Sigmoid colon (tissue), 7 donors: ENCODE data around the gene CHCHD10. TPM values are rescaled to one million over a fixed set of nuclear protein-coding genes. Genes with fewer than 3 reads are reported as not detected.

ENCODE experiments used
- DNase-seq: peaks from one replicate; pipeline ENCODE4 v3.0.0-alpha.2; 2019
- H3K27ac ChIP-seq, 4 donors: fragments of 200-600 bp; sonication (generic); one replicate each; pipeline ENCODE4 v1.5.1; 2016 to 2019; ENCODE audit warnings: mild to moderate bottlenecking in 1 of 4
- H3K27me3 ChIP-seq, 3 donors: fragments of 200-600 bp; sonication (generic); one replicate each; pipeline ENCODE4 v1.5.1; 2019; ENCODE audit warnings: mild to moderate bottlenecking in 1 of 3
- H3K36me3 ChIP-seq, 4 donors: fragments of 200-600 bp; sonication (generic); one replicate each; pipeline ENCODE4 v1.5.1; 2016 to 2019
- H3K4me1 ChIP-seq, 4 donors: fragments of 200-600 bp; sonication (generic); one replicate each; pipeline ENCODE4 v1.5.1; 2017 to 2019
- H3K4me3 ChIP-seq, 4 donors: fragments of 200-600 bp; sonication (generic); one replicate each; pipeline ENCODE4 v1.5.1; 2017 to 2019; ENCODE audit warnings: mild to moderate bottlenecking in 2 of 4, moderate library complexity in 1 of 4
- H3K9me3 ChIP-seq, 4 donors: fragments of 200-600 bp in 3 of 4; sonication (generic) in 3 of 4; one replicate each; pipeline versions ENCODE4 v1.5.1 to v1.6.1; 2013 to 2019
- EP300 ChIP-seq, 4 donors: sonication (generic); formaldehyde crosslinking; IDR thresholded peaks; one replicate each; pipeline ENCODE4 v1.6.1; 2017; ENCODE audit warnings: antibody characterized with exemption in 4 of 4
- POLR2A ChIP-seq, 2 donors: fragments of 450-650 bp; IDR thresholded peaks; one replicate each; pipeline ENCODE4 v1.6.1; 2016; ENCODE audit warnings: antibody characterized with exemption in 2 of 2, mild to moderate bottlenecking in 2 of 2, moderate library complexity in 2 of 2
- POLR2AphosphoS5 ChIP-seq, 4 donors: sonication (generic); formaldehyde crosslinking; IDR thresholded peaks; one replicate each; pipeline ENCODE4 v1.6.1; 2017; ENCODE audit warnings: antibody characterized with exemption in 4 of 4
- WGBS, 2 donors: extraction: QIAGEN DNeasy Blood & Tissue Kit; methylation state at CpG; one replicate each; pipeline ENCODE4 v1.1.7; 2013; 5-methylcytosine and 5-hydroxymethylcytosine counted together
- intact Hi-C: fragments of 100-400 bp; cut with DNase I; formaldehyde crosslinking; loops from one replicate; pipeline ENCODE4 v1.15.1; 2023
- polyA plus RNA-seq, 3 donors: library from polyadenylated mRNA; stranded (reverse); fragments of 200-250 nt; gene quantifications; one replicate each; pipeline ENCODE4 v1.2.3, GENCODE V29; 2013
- total RNA-seq, 4 donors: library from RNA; depleted of rRNA; stranded (reverse); fragments of >200 nt; gene quantifications; one replicate each; pipeline ENCODE4 v1.1.0, GENCODE V29; 2016
- TF ChIP-seq, protein P1 (sequence below), 4 experiments: fragments of 450-650 bp in 3 of 4; fragments of 200-600 bp in 1 of 4; IDR thresholded peaks; one replicate each; pipeline ENCODE4 v1.5.1; 2016 to 2019; ENCODE audit warnings: antibody characterized with exemption in 4 of 4, mild to moderate bottlenecking in 3 of 4, moderate library complexity in 2 of 4
- donor health status: healthy with polysubstance abuse.
- donor health status: Bipolar disorder and iron deficiency.
- donor health status: healthy.

Gene CHCHD10
- total and polyA plus RNA-seq, 7 donors: 5.7 to 336 (median 51.5) TPM

DNA sequence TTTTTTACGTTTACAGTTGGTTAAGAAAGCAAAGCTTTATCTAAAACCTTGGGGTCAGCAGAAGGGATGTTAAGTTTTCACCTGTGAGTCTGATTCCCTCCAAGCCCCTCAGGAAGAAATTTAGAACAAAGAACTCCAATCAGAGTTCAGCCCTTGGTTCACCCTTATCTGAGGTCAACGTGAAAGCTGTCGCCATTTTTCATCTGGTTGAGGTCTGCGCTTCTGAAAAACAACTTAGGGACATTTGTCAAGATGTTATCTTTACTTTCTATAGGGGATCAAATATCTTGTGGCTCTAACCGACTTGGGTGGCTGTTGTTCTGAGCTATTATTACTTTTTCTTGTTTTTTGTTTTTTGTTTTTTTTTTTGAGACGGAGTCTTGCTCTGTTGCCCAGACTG is 46.9 kb downstream of the CHCHD10 start:
- no peaks in the 10 kb centered on the region for H3K9me3 ChIP-seq
- intact Hi-C loops: no loop called here
- H3K27ac ChIP-seq: no peak overlapping the region
- no peak for TF ChIP-seq POLR2AphosphoS5 (IDR thresholded peaks at IDR 0.05)
- TF ChIP-seq EP300 (IDR thresholded peaks at IDR 0.05): no peak
- no peak for TF ChIP-seq POLR2A (IDR thresholded peaks at IDR 0.05)
- TF ChIP-seq, protein P1, sequence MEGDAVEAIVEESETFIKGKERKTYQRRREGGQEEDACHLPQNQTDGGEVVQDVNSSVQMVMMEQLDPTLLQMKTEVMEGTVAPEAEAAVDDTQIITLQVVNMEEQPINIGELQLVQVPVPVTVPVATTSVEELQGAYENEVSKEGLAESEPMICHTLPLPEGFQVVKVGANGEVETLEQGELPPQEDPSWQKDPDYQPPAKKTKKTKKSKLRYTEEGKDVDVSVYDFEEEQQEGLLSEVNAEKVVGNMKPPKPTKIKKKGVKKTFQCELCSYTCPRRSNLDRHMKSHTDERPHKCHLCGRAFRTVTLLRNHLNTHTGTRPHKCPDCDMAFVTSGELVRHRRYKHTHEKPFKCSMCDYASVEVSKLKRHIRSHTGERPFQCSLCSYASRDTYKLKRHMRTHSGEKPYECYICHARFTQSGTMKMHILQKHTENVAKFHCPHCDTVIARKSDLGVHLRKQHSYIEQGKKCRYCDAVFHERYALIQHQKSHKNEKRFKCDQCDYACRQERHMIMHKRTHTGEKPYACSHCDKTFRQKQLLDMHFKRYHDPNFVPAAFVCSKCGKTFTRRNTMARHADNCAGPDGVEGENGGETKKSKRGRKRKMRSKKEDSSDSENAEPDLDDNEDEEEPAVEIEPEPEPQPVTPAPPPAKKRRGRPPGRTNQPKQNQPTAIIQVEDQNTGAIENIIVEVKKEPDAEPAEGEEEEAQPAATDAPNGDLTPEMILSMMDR (IDR thresholded peaks at IDR 0.05): no peak
- WGBS, 2 donors: 84% methylated on average over 6 of the region's 6 CpGs
- DNase-seq: no peak
- H3K36me3 ChIP-seq: no peaks in the 10 kb centered on the region
- no peak overlapping the region for H3K4me3 ChIP-seq
- H3K4me1 ChIP-seq: peaks cover 0 to 12% (median 11%) of the 10 kb centered on the region in 4 donors
- no peaks in the 10 kb centered on the region for H3K27me3 ChIP-seq

DNA sequence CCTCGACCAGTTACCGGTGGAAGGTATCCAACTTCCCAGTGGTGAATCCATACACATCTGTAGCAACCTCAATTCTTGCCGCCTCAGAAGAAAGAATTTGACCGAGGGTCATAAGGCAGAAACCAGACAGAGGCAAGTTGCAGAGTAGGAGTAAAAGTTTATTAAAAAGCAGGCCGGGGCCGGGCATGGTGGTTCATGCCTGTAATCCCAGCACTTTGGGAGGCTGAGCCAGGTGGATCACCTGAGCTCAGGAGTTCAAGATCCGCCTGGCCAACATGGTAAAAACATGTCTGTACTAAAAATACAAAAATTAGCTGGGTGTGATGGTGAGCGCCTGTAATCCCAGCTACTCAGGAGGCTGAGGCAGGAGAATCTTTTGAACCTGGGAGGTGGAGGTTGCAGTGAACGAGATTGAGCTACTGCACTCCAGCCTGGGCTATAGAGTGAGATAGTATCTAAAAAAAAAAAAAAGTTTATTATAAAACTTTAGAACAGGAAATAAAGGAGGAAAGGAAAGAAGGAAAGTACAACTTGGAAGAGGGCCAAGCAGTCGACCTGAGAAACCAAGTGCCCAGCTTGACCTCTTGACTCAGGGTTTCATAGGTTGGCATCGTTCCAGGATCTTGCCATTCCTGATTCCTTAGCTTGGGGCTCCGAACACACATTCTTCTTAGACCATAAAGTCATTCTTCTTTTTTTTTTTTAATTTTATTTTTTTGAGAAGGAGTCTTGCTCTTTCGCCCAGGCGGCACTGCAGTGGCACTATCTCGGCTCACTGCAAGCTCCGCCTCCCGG is 49.2 kb downstream of the CHCHD10 start:
- no peaks in the 10 kb centered on the region for H3K9me3 ChIP-seq
- H3K36me3 ChIP-seq: peaks cover 0 to 12% (median 6%) of the 10 kb centered on the region in 4 donors
- H3K4me1 ChIP-seq: peaks cover 0 to 21% (median 14%) of the 10 kb centered on the region in 4 donors
- WGBS, 2 donors: 85 to 88% methylated on average over 17 of the region's 17 CpGs
- no peak overlapping the region for H3K4me3 ChIP-seq
- H3K27me3 ChIP-seq: no peaks in the 10 kb centered on the region
- H3K27ac ChIP-seq: no peak overlapping the region
- intact Hi-C loops: loop anchor here (5.0 kb wide), 2 partner anchors 49 to 139 kb away; partner anchors contain the start of genes CHCHD10 and SLC2A11
- no peak for DNase-seq
- TF ChIP-seq POLR2AphosphoS5 (IDR thresholded peaks at IDR 0.05): no peak
- TF ChIP-seq EP300 (IDR thresholded peaks at IDR 0.05): no peak
- TF ChIP-seq POLR2A (IDR thresholded peaks at IDR 0.05): no peak
- TF ChIP-seq, protein P1 (IDR thresholded peaks at IDR 0.05): no peak

DNA sequence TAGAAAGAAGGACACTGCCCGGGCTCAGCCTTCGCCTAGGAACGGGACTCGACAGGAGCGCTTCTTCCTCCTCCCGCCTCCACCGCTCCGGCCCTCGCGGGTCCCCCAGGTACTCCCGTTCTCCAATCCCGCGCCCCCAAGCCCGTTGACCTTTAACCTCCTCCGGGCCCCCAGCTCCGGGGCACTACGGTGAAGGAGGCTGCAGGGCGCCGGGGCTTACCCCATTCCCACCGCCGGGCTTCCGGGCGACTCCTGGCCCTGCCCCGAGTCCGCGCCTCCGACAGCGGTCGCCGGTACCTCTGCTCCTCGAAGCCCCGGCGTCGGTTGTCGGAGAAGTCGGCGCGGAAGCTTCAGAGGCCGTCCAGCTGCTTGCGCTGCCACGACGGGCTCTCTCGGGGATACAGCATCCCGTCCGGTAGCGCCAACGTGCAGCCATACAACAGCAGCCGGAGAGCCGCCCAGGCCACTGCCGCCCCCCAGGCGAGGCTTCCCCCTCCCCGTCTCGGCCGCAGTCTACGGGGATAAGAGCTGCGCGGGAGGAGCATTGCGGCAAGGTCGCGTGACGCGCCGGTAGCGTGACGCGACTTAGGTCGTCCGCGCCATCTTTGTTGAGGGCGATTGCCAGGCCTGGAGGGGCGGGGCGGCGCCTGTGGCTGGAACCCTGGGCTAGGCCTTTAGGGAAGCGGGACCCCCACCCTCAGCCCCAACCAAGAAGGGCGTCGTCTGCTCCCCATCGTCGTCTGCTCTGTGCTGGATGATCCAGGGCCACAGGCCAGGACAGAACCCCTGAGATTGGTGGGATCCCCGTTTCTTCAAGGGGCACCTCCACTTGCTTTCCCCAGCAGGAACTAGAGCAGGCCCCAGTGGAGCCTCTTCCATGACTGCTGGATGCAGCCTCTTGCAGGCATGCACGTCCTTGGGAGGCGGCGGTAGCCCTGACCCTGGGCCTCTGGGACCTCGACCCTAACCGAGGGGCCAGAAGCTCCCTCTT is 50.7 kb downstream of the CHCHD10 start:
- TF ChIP-seq EP300 (IDR thresholded peaks at IDR 0.05) (no peak), POLR2AphosphoS5 (IDR thresholded peaks at IDR 0.05) (peak; percentile 86 to 97 (median 88)), POLR2A (IDR thresholded peaks at IDR 0.05) (peak; percentile 47 to 77)
- TF ChIP-seq, protein P1 (IDR thresholded peaks at IDR 0.05): no peak
- DNase-seq: peak; percentile 93
- H3K4me3 ChIP-seq: peak overlapping the region; percentile 68 to 89 (median 79)
- peaks cover 0 to 26% (median 12%) of the 10 kb centered on the region in 4 donors for H3K36me3 ChIP-seq
- peak overlapping the region; percentile 70 to 81 (median 78) for H3K27ac ChIP-seq
- H3K9me3 ChIP-seq: no peaks in the 10 kb centered on the region
- H3K4me1 ChIP-seq: peaks cover 0 to 21% (median 14%) of the 10 kb centered on the region in 4 donors
- intact Hi-C loops: loop anchor here (5.0 kb wide), 2 partner anchors 50 to 140 kb away; partner anchors contain the start of genes CHCHD10 and SLC2A11
- no peaks in the 10 kb centered on the region for H3K27me3 ChIP-seq
- WGBS, 2 donors: 6% methylated on average over 84 of the region's 84 CpGs

Other genes with a start within 250 kb of the CHCHD10 start
- not detected for gene IGLL1, start 187.7 kb downstream of the CHCHD10 start, total RNA-seq
- gene IGLL1, start 187.7 kb downstream of the CHCHD10 start, polyA plus RNA-seq: not detected
- under 1 TPM in 1 of 4 donors, not detected in 3; 0.83 TPM for gene DRICH1, start 135.7 kb downstream of the CHCHD10 start, total RNA-seq
- under 1 TPM in 1 of 3 donors, not detected in 2; 0.50 TPM for gene DRICH1, start 135.7 kb downstream of the CHCHD10 start, polyA plus RNA-seq
- gene RGL4, start 77.0 kb downstream of the CHCHD10 start, total RNA-seq: not detected
- gene RGL4, start 77.0 kb downstream of the CHCHD10 start, polyA plus RNA-seq: 1 to 10 TPM; 1.8 to 3.2 (median 2.8) TPM
- 1 to 10 TPM; 2.6 to 5.5 (median 3.0) TPM for gene ZNF70, start 16.9 kb downstream of the CHCHD10 start, total RNA-seq
- 1 to 10 TPM in 1 of 3 donors, under 1 TPM in 2; 0.23 to 1.8 (median 0.60) TPM for gene ZNF70, start 16.9 kb downstream of the CHCHD10 start, polyA plus RNA-seq
- gene VPREB3, start 13.5 kb downstream of the CHCHD10 start, total RNA-seq: not detected
- gene VPREB3, start 13.5 kb downstream of the CHCHD10 start, polyA plus RNA-seq: 10 to 100 TPM in 1 of 3 donors, 1 to 10 TPM in 1, not detected in 1; 2.4 to 65.9 TPM
- gene C22orf15, start 5.0 kb downstream of the CHCHD10 start, total RNA-seq: under 1 TPM in 1 of 4 donors, not detected in 3; 0.36 TPM
- under 1 TPM in 1 of 3 donors, not detected in 2; 0.45 TPM for gene C22orf15, start 5.0 kb downstream of the CHCHD10 start, polyA plus RNA-seq
- gene MMP11, start 4.9 kb upstream of the CHCHD10 start, total RNA-seq: 1 to 10 TPM; 4.6 to 9.9 (median 8.6) TPM
- 1 to 10 TPM in 1 of 3 donors, under 1 TPM in 1, not detected in 1; 0.60 to 4.4 TPM for gene MMP11, start 4.9 kb upstream of the CHCHD10 start, polyA plus RNA-seq
- gene SMARCB1, start 19.0 kb upstream of the CHCHD10 start, total RNA-seq: 10 to 100 TPM; 25.0 to 85.7 (median 45.5) TPM
- gene SMARCB1, start 19.0 kb upstream of the CHCHD10 start, polyA plus RNA-seq: 10 to 100 TPM; 39.0 to 70.8 (median 43.9) TPM
- gene DERL3, start 71.0 kb upstream of the CHCHD10 start, total RNA-seq: under 1 TPM in 2 of 4 donors, not detected in 2; 0.28 to 0.36 TPM
- 10 to 100 TPM in 1 of 3 donors, 1 to 10 TPM in 2; 1.8 to 18.3 (median 5.1) TPM for gene DERL3, start 71.0 kb upstream of the CHCHD10 start, polyA plus RNA-seq
- gene SLC2A11, start 89.9 kb upstream of the CHCHD10 start, total RNA-seq: 10 to 100 TPM; 13.8 to 23.5 (median 16.4) TPM
- 10 to 100 TPM in 1 of 3 donors, 1 to 10 TPM in 2; 4.8 to 12.5 (median 5.5) TPM for gene SLC2A11, start 89.9 kb upstream of the CHCHD10 start, polyA plus RNA-seq
- 100 to 1,000 TPM; 159 to 296 (median 216) TPM for gene MIF, start 126.4 kb upstream of the CHCHD10 start, total RNA-seq
- gene MIF, start 126.4 kb upstream of the CHCHD10 start, polyA plus RNA-seq: 100 to 1,000 TPM; 333 to 684 (median 353) TPM
- gene GSTT2B, start 193.2 kb upstream of the CHCHD10 start, total RNA-seq: 1 to 10 TPM in 3 of 4 donors, under 1 TPM in 1; 0.71 to 9.4 (median 3.6) TPM
- gene GSTT2B, start 193.2 kb upstream of the CHCHD10 start, polyA plus RNA-seq: 1 to 10 TPM in 1 of 3 donors, not detected in 2; 6.7 TPM
- gene DDTL, start 198.9 kb upstream of the CHCHD10 start, total RNA-seq: 1 to 10 TPM in 1 of 4 donors, under 1 TPM in 1, not detected in 2; 0.55 to 2.0 TPM
- 1 to 10 TPM; 1.2 to 7.3 (median 2.8) TPM for gene DDTL, start 198.9 kb upstream of the CHCHD10 start, polyA plus RNA-seq
- gene DDT, start 206.5 kb upstream of the CHCHD10 start, total RNA-seq: 100 to 1,000 TPM in 2 of 4 donors, 10 to 100 TPM in 2; 80.9 to 144 (median 111) TPM
- gene DDT, start 206.5 kb upstream of the CHCHD10 start, polyA plus RNA-seq: 100 to 1,000 TPM; 261 to 640 (median 486) TPM
- not detected for gene GSTT2, start 212.2 kb upstream of the CHCHD10 start, total RNA-seq
- 1 to 10 TPM in 2 of 3 donors, not detected in 1; 1.1 to 1.2 TPM for gene GSTT2, start 212.2 kb upstream of the CHCHD10 start, polyA plus RNA-seq
- gene GSTT4, start 237.5 kb upstream of the CHCHD10 start, total RNA-seq: not detected
- not detected for gene GSTT4, start 237.5 kb upstream of the CHCHD10 start, polyA plus RNA-seq
- 10 to 100 TPM; 21.2 to 77.3 (median 35.6) TPM for gene CABIN1, start 243.3 kb upstream of the CHCHD10 start, total RNA-seq
- 10 to 100 TPM; 13.8 to 43.5 (median 15.7) TPM for gene CABIN1, start 243.3 kb upstream of the CHCHD10 start, polyA plus RNA-seq